HCT116 (cell line): Measurements from ENCODE around the gene ZBTB38. TPM values are rescaled to one million over a fixed set of nuclear protein-coding genes. Genes with fewer than 3 reads are reported as not detected.

ENCODE experiments used
- ATAC-seq: fragments of 200-7000 bp; cut with Tn5 transposase; 2 replicates; pipeline ENCODE4 v1.9.1; 2020; ENCODE audit warnings: mild to moderate bottlenecking, moderate library complexity
- BruUV-seq: library from RNA; stranded (reverse); fragments of 400-500 nt; replicated peaks from 2 replicates; lab custom pipeline; 2021; lab: Mats Ljungman, UMichigan
- CTCF ChIA-PET: fragments of 300-600 bp; sonication (Branson Sonifier 250); formaldehyde crosslinking; loops from one replicate; lab custom pipeline; 2021; ENCODE audit warnings: antibody characterized with exemption; lab: Charles Lee
- POLR2A ChIA-PET: fragments of 300-600, 350-600 bp; sonication (Branson Sonifier 250); formaldehyde crosslinking; loops from one replicate; lab custom pipeline; 2021; ENCODE audit warnings: antibody characterized with exemption; lab: Charles Lee
- RAD21 ChIA-PET, 2 experiments: fragments of 300-600 bp; sonication (Branson Sonifier 250); formaldehyde crosslinking; loops; one replicate each; lab custom pipeline; 2023; ENCODE audit warnings: low total read pairs in 2 of 2; ENCODE audit not compliant: uncharacterized antibody in 2 of 2, unreplicated experiment in 2 of 2, low non-redundant PET in 1 of 2; lab: Charles Lee
- DNase-seq: peaks from one replicate; pipeline ENCODE4 v3.0.0-alpha.2; 2010; ENCODE audit warnings: low read depth, low spot score
- H2AFZ ChIP-seq: fragments of 200-600 bp; shearing (Covaris generic), sonication (generic); 2 replicates; pipeline ENCODE4 v1.6.1; 2017; ENCODE audit warnings: low read depth, mixed run types, mixed read lengths, antibody characterized with exemption, low read length; ENCODE audit not compliant: poor library complexity, severe bottlenecking
- H3K27ac ChIP-seq: 2 replicates; pipeline ENCODE4 v1.5.1; 2012; ENCODE audit warnings: low read depth, low read length
- H3K27me3 ChIP-seq: fragments of 200-600 bp; sonication (generic); 2 replicates; pipeline ENCODE4 v1.6.1; 2016; ENCODE audit warnings: mixed run types, low read length, mixed read lengths; ENCODE audit not compliant: insufficient read depth
- H3K36me3 ChIP-seq, 2 experiments: fragments of 200-500 bp in 1 of 2; fragments of 200-600 bp in 1 of 2; sonication (Bioruptor generic) in 1 of 2; sonication (generic) in 1 of 2; 2 replicates each; pipeline versions ENCODE4 v1.5.1 to v1.6.1; 2014 to 2016; ENCODE audit warnings: low read length in 2 of 2, inconsistent platforms in 1 of 2, mixed read lengths in 1 of 2, mixed run types in 1 of 2; ENCODE audit not compliant: insufficient read depth in 2 of 2, control insufficient read depth in 1 of 2
- H3K4me1 ChIP-seq, 2 experiments: fragments of 200-600 bp in 1 of 2; sonication (generic) in 1 of 2; 2 replicates each; pipeline versions ENCODE4 v1.5.1 to v1.6.1; 2012 to 2017; ENCODE audit warnings: low read length in 2 of 2, inconsistent platforms in 1 of 2, mild to moderate bottlenecking in 1 of 2, mixed read lengths in 1 of 2, mixed run types in 1 of 2, moderate library complexity in 1 of 2; ENCODE audit not compliant: insufficient read depth in 2 of 2, control insufficient read depth in 1 of 2
- H3K4me2 ChIP-seq: fragments of 200-600 bp; sonication (generic); 2 replicates; pipeline ENCODE4 v1.6.1; 2017; ENCODE audit warnings: mixed run types, low read length, mixed read lengths
- H3K4me3 ChIP-seq, 2 experiments: fragments of 200-600 bp in 1 of 2; sonication (generic) in 1 of 2; replicated peaks in 1 of 2; 2 replicates each; pipeline ENCODE4 v1.5.1; 2011 to 2016; ENCODE audit warnings: low read length in 2 of 2, control low read depth in 1 of 2, low read depth in 1 of 2, mild to moderate bottlenecking in 1 of 2, mixed read lengths in 1 of 2, mixed run types in 1 of 2
- H3K79me2 ChIP-seq: fragments of 200-600 bp; sonication (generic); 2 replicates; pipeline ENCODE4 v1.6.1; 2017; ENCODE audit warnings: mild to moderate bottlenecking, mixed run types, low read length, moderate library complexity, mixed read lengths; ENCODE audit not compliant: insufficient read depth
- H3K9ac ChIP-seq: fragments of 200-600 bp; sonication (generic); 2 replicates; pipeline ENCODE4 v1.6.1; 2016; ENCODE audit warnings: low read length, mixed read lengths
- H3K9me2 ChIP-seq: fragments of 200-600 bp; sonication (generic), shearing (Covaris generic); 2 replicates; pipeline ENCODE4 v1.6.1; 2017; ENCODE audit warnings: mixed run types, mild to moderate bottlenecking, moderate library complexity; ENCODE audit not compliant: insufficient read depth
- H3K9me3 ChIP-seq, 2 experiments: fragments of 200-500 bp in 1 of 2; fragments of 200-600 bp in 1 of 2; sonication (Bioruptor generic) in 1 of 2; sonication (generic) in 1 of 2; 2 replicates each; pipeline ENCODE4 v1.6.1; 2014 to 2017; ENCODE audit warnings: low read length in 2 of 2, mixed read lengths in 2 of 2, inconsistent platforms in 1 of 2, low read depth in 1 of 2, mild to moderate bottlenecking in 1 of 2, mixed run types in 1 of 2, moderate library complexity in 1 of 2; ENCODE audit not compliant: control insufficient read depth in 1 of 2, insufficient read depth in 1 of 2
- H4K20me1 ChIP-seq: fragments of 200-600 bp; sonication (generic), shearing (Covaris generic); 2 replicates; pipeline ENCODE4 v1.6.1; 2017; ENCODE audit warnings: mixed run types, mild to moderate bottlenecking, moderate library complexity; ENCODE audit not compliant: insufficient read depth
- CBX3 ChIP-seq: IDR thresholded peaks from 2 replicates; pipeline ENCODE4 v1.6.1; 2012; ENCODE audit warnings: low read depth
- CEBPB ChIP-seq: IDR thresholded peaks from 2 replicates; pipeline ENCODE4 v1.6.1; 2012; ENCODE audit warnings: low read depth
- EGR1 ChIP-seq: IDR thresholded peaks from 2 replicates; pipeline ENCODE4 v1.6.1; 2012; ENCODE audit warnings: low read depth
- EZH2 ChIP-seq: fragments of 200-600 bp; sonication (generic); IDR thresholded peaks from 2 replicates; pipeline ENCODE4 v1.6.1; 2017; ENCODE audit warnings: antibody characterized with exemption, mixed run types
- FOSL1 ChIP-seq: IDR thresholded peaks from 2 replicates; pipeline ENCODE4 v1.6.1; 2012; ENCODE audit warnings: low read depth
- POLR2A ChIP-seq: IDR thresholded peaks from 2 replicates; pipeline ENCODE4 v1.7.0; 2011; ENCODE audit warnings: borderline replicate concordance; ENCODE audit not compliant: insufficient read depth, insufficient read length; ENCODE audit errors: extremely low read depth
- POLR2AphosphoS5 ChIP-seq: IDR thresholded peaks from 2 replicates; pipeline ENCODE4 v1.6.1; 2011; ENCODE audit warnings: mild to moderate bottlenecking, low read depth, low read length, moderate library complexity
- SP1 ChIP-seq: IDR thresholded peaks from 2 replicates; pipeline ENCODE4 v1.6.1; 2012; ENCODE audit warnings: low read depth
- TCF7L2 ChIP-seq: IDR thresholded peaks from 2 replicates; pipeline ENCODE4 v1.7.0; 2011; ENCODE audit warnings: borderline replicate concordance, inconsistent platforms; ENCODE audit not compliant: insufficient read depth, insufficient read length; ENCODE audit errors: extremely low read depth
- YY1 ChIP-seq: IDR thresholded peaks from 2 replicates; pipeline ENCODE4 v1.6.1; 2011; ENCODE audit warnings: low read length, low read depth, moderate library complexity, mild to moderate bottlenecking; ENCODE audit not compliant: insufficient replicate concordance; ENCODE audit errors: extremely low read depth
- ZFX ChIP-seq: fragments of 450-650 bp; IDR thresholded peaks from 2 replicates; pipeline ENCODE4 v1.6.1; 2017
- ZNF274 ChIP-seq: fragments of 200-500 bp; sonication (Bioruptor generic); IDR thresholded peaks from 2 replicates; pipeline ENCODE4 v1.6.1; 2014; ENCODE audit warnings: mild to moderate bottlenecking, low read depth, low read length, inconsistent platforms
- intact Hi-C: fragments of 100-400 bp; cut with micrococcal nuclease; formaldehyde crosslinking; loops from 2 replicates; pipeline ENCODE4 v1.10.0; 2022
- total RNA-seq: library from RNA; stranded (reverse); gene quantifications from one replicate; pipeline ENCODE4 v1.2.1, GENCODE V29; 2021; ENCODE audit not compliant: unreplicated experiment
- TF ChIP-seq, protein P1 (sequence below): IDR thresholded peaks from 2 replicates; pipeline ENCODE4 v1.6.1; 2012; ENCODE audit warnings: low read depth
- TF ChIP-seq, protein P2 (sequence below), 3 experiments: fragments of 200-600 bp in 1 of 3; sonication (generic) in 1 of 3; IDR thresholded peaks in 2 of 3; conservative IDR thresholded peaks in 1 of 3; 2 replicates each; pipeline ENCODE4 v1.5.1; 2012 to 2017; ENCODE audit warnings: low read depth in 2 of 3, low read length in 2 of 3, antibody characterized with exemption in 1 of 3, borderline replicate concordance in 1 of 3, control low read depth in 1 of 3, mild to moderate bottlenecking in 1 of 3, mixed read lengths in 1 of 3, mixed run types in 1 of 3, moderate library complexity in 1 of 3; ENCODE audit not compliant: insufficient read depth in 1 of 3
- TF ChIP-seq, protein P3 (sequence below): IDR thresholded peaks from 2 replicates; pipeline ENCODE4 v1.6.1; 2011; ENCODE audit warnings: mild to moderate bottlenecking, low read length, moderate library complexity; ENCODE audit not compliant: insufficient replicate concordance; ENCODE audit errors: extremely low read depth

Gene ZBTB38
- total RNA-seq, 1 experiment from 2014 or later = 33.5 TPM

DNA sequence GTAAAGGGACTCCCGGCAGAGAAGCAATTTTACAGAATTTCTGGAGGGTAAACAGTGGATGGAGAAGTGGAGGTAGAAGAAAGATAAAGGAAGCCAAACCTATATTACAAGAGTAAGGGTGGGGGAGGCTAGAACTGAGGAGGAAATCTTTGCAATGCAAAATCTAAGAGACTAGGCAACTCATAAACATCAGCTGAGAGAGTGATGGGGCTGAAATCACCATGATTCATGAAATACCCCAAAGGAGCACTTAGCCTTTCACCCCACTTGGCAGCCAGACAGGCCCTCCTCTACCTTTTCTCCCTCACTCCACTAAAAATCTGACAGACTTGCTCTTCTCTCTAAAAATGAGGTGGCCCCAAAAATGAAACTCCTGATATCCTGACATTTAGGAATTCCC, 19.5 kb upstream of the ZBTB38 start:
- H4K20me1 ChIP-seq = no peaks in the 10 kb centered on the region
- H3K36me3 ChIP-seq = no peaks in the 10 kb centered on the region
- no peak overlapping the region for H3K4me2 ChIP-seq
- TF ChIP-seq ZNF274 = no peak
- TF ChIP-seq, protein P1, sequence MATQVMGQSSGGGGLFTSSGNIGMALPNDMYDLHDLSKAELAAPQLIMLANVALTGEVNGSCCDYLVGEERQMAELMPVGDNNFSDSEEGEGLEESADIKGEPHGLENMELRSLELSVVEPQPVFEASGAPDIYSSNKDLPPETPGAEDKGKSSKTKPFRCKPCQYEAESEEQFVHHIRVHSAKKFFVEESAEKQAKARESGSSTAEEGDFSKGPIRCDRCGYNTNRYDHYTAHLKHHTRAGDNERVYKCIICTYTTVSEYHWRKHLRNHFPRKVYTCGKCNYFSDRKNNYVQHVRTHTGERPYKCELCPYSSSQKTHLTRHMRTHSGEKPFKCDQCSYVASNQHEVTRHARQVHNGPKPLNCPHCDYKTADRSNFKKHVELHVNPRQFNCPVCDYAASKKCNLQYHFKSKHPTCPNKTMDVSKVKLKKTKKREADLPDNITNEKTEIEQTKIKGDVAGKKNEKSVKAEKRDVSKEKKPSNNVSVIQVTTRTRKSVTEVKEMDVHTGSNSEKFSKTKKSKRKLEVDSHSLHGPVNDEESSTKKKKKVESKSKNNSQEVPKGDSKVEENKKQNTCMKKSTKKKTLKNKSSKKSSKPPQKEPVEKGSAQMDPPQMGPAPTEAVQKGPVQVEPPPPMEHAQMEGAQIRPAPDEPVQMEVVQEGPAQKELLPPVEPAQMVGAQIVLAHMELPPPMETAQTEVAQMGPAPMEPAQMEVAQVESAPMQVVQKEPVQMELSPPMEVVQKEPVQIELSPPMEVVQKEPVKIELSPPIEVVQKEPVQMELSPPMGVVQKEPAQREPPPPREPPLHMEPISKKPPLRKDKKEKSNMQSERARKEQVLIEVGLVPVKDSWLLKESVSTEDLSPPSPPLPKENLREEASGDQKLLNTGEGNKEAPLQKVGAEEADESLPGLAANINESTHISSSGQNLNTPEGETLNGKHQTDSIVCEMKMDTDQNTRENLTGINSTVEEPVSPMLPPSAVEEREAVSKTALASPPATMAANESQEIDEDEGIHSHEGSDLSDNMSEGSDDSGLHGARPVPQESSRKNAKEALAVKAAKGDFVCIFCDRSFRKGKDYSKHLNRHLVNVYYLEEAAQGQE = no peak
- TF ChIP-seq, protein P2, sequence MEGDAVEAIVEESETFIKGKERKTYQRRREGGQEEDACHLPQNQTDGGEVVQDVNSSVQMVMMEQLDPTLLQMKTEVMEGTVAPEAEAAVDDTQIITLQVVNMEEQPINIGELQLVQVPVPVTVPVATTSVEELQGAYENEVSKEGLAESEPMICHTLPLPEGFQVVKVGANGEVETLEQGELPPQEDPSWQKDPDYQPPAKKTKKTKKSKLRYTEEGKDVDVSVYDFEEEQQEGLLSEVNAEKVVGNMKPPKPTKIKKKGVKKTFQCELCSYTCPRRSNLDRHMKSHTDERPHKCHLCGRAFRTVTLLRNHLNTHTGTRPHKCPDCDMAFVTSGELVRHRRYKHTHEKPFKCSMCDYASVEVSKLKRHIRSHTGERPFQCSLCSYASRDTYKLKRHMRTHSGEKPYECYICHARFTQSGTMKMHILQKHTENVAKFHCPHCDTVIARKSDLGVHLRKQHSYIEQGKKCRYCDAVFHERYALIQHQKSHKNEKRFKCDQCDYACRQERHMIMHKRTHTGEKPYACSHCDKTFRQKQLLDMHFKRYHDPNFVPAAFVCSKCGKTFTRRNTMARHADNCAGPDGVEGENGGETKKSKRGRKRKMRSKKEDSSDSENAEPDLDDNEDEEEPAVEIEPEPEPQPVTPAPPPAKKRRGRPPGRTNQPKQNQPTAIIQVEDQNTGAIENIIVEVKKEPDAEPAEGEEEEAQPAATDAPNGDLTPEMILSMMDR (IDR thresholded peaks at IDR 0.05 in 2 of 3, conservative IDR thresholded peaks at IDR 0.05 in 1 of 3; ENCODE audit: borderline replicate concordance in 1 of 3, insufficient read depth in 1 of 3, low read depth in 2 of 3, low read length in 2 of 3) = no peak
- no peak for TF ChIP-seq YY1
- no peak for TF ChIP-seq FOSL1
- no peak for TF ChIP-seq SP1
- no peak for TF ChIP-seq POLR2A
- no peak for TF ChIP-seq POLR2AphosphoS5
- no peak for TF ChIP-seq ZFX
- TF ChIP-seq EZH2 = no peak
- no peak for TF ChIP-seq TCF7L2
- TF ChIP-seq, protein P3, sequence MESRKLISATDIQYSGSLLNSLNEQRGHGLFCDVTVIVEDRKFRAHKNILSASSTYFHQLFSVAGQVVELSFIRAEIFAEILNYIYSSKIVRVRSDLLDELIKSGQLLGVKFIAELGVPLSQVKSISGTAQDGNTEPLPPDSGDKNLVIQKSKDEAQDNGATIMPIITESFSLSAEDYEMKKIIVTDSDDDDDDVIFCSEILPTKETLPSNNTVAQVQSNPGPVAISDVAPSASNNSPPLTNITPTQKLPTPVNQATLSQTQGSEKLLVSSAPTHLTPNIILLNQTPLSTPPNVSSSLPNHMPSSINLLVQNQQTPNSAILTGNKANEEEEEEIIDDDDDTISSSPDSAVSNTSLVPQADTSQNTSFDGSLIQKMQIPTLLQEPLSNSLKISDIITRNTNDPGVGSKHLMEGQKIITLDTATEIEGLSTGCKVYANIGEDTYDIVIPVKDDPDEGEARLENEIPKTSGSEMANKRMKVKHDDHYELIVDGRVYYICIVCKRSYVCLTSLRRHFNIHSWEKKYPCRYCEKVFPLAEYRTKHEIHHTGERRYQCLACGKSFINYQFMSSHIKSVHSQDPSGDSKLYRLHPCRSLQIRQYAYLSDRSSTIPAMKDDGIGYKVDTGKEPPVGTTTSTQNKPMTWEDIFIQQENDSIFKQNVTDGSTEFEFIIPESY = no peak
- no peak for TF ChIP-seq EGR1
- no peak for TF ChIP-seq CEBPB
- TF ChIP-seq CBX3 = no peak
- ChIA-PET POLR2A (no interaction called here), CTCF (interaction anchor here (1.5 kb wide), 1 partner anchor 12 kb away, joined by 7 read pairs; no protein-coding TSS in a partner anchor), RAD21 (no interaction called here)
- no peaks in the 10 kb centered on the region for H3K9me3 ChIP-seq
- H3K9ac ChIP-seq = no peak overlapping the region
- no peak for ATAC-seq
- H3K27me3 ChIP-seq = no peaks in the 10 kb centered on the region
- H3K27ac ChIP-seq = no peak overlapping the region
- no peaks in the 10 kb centered on the region for H3K9me2 ChIP-seq
- DNase-seq = no peak
- no peak overlapping the region for H2AFZ ChIP-seq
- H3K79me2 ChIP-seq = no peaks in the 10 kb centered on the region
- BruUV-seq = no TSS peak
- H3K4me3 ChIP-seq = no peak overlapping the region
- intact Hi-C loops = no loop called here
- H3K4me1 ChIP-seq = no peaks in the 10 kb centered on the region
